HG02981 (cell line): Measurements from ENCODE around the gene GADD45B.
"Not testable (repeated sequence)": the region's sequence is repeated elsewhere in the genome, so short reads cannot be mapped to it uniquely, and the experiment has no call there.

Source experiments
- ATAC-seq: cut with Tn5 transposase; IDR thresholded peaks from one replicate; pipeline ENCODE4 v1.9.1; 2021; ENCODE audit warnings: mild to moderate bottlenecking, moderate library complexity; ENCODE audit not compliant: unreplicated experiment

The GADD45B gene

DNA sequence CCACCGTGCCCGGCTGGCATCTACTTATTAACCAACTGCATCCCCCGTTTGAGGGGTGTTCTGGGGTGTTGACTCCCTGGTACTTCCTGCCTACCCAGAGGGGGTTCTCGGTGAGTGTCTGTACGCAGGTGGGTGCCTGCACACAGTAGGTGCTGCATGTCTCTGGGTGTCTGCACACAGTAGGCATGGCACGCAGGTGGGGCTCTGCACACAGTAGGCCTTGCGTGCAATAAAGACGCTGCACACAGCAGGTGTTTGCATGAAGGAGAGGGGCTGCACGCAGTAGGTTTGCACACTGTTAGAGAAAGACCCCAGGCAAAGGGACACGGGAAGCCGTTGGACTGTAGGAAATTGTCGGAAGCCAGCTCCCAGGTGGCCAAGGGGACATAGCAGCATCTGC, 11.2 kb downstream of the GADD45B start:
- no peak for ATAC-seq

DNA sequence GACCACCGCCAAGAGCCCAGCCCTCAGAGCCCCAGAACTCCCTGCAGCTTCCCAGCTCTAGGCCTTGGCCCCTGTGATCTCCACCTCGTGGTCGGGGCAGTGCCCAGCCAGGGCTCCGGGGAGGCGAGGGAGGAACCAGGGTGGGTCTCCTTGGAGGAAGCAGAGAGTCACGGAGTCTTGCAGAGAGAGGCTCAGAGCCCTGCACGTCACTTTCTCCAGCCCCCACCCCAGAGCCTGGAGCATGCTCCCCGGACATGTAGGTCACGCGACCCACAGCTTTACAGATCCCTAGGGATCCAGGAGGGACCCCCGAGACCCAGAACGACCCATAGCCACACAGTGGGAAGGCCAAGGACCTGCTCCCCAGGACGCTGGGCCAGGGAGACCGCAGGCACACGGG, 11.9 kb downstream of the GADD45B start:
- ATAC-seq, result no peak

DNA sequence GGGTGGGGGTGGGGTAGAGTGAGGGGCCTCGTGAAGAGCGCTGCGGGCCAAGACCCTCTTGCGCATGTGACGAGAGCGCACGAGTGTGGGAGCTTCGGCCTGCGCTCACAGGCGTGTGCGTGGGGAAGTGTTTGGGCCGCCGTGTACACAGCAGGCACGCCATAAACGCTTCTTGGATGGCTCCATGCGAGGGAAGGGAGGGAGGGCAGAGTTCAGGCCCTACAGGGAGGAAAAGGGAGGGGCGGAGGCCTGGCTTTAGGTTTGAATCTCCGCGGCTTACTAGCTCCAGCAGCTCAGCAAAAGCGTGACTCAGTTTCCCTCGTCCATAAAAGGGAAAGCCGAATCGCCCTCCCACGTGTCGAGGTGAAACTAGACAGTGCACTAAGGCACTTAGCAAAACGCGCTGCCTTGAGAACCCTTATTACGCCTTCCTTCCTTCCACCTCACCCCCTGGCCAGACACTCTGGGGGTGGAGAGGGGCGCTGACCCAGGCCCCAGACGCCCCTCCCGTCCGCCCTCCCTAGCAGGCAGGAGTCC, 12.5 kb downstream of the GADD45B start:
- no peak for ATAC-seq

DNA sequence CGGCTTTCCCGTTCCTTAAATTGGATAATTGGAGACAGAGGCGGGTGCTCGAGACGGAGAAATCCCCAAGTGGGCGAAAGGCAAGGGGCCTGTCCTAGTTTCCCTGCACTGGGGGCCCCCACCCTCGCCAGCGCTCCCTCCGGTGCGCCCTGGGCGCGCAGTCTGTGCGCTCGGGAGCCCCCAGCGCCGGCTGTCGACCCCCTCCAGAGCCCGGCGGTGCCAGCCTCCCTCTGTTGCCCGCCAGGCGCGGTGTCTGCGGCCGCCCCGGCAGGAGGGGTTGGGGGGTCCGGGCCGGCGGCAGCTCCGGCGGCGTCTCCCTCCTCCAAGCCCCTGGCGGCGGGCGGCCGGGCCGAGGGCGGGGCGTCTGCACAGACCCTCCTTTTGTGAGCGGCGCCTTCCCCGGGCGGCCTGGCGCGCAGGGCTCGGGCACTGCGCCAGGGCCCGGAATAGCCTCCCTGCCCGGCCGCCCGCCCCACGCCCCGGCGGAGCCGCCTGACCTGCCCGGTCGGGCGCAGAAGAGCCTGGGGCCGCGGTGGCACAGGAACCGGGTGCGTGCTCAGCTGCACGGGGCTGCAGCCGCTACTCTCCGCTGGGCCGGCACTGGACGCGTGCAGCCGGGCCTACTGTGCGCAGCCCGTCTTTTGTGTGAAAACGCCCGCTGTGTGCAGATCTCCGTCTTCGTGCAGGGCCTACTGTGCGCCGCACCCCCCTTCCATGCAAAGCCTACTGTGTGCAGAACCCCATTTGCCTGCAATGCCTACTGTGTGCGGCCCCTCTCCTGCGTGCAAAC, 13.2 kb downstream of the GADD45B start:
- no peak for ATAC-seq

DNA sequence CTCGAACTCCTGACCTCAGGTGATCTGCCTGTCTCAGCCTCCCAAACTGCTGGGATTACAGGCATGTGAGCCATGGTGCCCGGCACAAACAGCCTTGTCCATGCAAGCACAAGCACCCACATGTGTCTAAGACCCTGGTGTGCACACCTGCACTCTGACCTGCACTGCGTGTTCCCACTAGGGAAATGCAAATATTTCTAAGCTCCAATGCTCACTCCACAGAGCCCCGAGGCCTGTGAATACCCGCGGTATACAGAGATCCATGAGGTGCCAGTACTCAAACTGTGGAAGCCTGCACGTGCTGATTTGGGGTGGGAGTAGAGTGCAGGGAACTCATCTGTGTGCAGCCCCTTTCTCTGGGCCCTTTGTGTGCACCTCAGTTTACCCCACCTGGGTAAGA, 14.7 kb downstream of the GADD45B start:
- ATAC-seq, result no peak

DNA sequence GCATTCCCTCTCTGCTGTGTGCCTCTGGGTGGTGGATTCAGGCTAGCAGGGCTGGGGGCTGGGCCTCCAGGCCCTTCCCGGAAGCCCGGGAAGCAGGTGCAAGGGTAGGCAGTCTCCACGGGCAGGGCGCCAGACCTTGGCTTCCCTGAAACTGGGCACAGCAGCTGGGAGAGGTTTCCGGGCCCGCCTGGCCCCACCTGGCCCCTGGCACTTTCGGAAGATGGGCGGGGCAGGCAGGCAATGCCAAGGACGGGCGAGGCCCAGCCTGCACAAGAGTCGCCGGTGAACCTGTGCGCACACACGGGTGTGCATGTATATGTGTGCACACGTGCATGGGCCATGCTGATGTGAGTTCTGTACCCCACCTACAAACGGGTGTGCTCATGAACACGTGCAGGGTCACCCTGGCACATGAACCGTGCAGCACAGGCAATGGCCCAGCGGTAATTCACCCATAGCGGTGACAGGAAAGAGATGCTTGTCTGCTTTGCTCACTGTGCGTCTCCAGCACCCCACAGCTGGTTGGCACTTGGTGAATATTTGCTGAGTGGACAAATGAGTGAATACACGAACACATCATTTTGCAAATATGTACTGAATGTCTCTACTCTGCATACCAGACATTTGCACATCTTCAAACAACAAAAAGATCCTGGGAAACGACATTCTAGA, 15.3 kb downstream of the GADD45B start:
- no peak for ATAC-seq

DNA sequence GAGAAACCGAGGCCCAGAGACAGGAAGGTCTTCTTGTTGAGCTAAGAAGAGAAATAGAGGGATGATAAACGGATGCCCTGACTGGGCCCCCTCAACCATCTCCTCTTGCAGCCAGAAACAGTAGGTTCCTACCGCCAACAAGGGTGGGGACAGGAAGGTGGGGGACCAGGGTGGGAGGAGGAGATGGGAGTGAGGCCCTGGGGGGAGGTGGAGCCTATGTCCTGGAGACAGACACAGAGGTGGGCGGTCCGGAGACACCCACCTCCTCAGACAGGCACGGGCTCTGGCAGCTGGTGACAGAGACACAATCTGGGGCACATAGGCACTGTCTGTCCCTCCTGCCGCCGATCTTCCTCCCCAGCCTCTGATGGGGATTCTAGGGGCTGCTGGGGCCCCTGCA, 16.9 kb downstream of the GADD45B start:
- no peak for ATAC-seq

DNA sequence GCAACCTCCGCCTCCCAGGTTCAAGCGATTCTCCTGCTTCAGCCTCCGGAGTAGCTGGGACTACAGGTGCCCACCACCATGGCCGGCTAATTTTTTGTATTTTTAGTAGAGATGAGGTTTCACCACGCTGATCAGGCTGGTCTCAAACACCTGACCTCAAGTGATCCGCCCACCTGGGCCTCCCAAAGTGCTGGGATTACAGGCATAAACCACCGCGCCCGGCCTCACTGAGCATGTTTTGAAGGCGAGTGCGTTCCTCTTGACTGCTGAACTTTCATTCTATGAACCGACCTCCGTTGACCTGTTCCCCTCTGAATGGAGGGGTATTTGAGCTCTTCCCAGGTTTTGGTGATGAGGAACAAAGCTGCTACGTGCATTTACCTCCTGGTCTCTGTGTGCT, 17.5 kb downstream of the GADD45B start:
- ATAC-seq, result not testable (repeated sequence)

DNA sequence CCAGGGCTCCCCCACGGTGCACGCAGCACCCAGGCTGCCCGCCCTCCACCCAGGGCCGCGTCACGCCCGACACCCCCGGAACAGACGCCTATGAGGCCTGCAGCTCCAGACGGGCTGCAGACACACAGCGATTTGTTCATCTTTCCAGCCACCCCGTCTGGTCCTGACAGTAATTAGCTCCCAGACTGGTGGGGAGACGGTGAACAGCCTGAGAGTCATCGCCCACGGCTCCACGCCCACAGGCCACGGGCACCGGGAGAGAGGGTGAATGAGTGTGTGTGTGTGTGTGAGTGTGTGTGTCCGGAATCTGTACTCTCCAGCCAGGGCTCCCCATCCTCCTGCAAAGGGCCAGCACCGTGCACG, 18.1 kb downstream of the GADD45B start:
- ATAC-seq, result no peak

DNA sequence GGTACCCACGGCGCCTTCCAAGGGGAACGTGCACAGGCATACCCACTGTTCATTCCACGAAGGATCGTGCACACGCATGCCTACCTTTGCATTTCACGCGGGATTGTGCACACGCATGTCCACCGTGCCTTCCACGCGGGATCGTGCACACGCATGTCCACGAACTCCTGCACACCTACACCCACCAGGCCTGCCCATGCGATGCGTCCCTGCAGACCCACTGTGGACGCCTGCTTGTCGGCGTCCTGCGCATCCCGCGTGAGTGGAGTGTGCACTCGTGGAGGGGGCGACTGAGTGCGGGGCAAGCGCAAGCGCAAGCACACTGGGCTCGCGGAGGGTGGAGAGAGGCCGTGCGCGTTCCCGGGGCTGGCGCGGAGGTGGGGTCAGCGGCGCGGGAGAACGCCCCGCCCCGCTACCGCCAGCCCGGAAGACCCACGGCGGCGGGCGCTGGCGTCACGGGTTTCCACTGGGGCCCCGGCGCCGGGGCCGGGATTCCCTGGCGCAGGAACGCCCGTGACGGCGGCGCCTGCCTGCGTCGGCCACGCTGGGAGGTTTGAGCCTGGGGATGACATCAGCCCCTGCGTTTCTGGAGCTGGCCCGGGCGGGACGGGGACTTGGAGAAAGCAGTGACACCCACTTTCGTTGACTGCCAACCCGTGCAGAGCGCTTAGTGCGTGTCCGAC, 18.7 kb downstream of the GADD45B start:
- ATAC-seq, result no peak

DNA sequence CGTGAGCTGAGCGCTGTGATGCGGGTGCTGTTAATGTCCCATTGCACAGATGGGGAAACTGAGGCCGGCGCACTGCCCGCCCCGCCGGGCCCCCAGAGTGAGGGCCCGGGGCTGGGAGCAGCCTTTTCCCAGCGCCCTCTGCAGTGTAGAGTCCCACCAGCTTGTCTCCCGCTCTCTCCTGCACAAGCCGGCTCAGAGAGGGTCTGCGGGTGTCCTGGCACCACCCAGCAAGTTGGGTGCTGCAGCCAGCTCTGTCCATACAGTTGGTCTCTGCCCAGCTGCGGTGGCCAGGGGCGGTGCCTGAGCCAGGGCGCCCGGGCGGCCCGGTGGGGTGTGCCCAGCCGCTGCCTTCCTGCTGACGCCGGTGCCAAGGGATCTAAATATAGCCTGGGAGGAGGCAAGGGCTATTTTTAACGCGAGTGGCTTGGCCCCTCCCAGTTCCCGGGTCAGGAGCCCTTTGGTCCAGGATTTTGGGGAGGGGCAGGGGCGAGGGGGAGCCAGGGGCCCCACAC, 19.3 kb downstream of the GADD45B start:
- ATAC-seq, result no peak

DNA sequence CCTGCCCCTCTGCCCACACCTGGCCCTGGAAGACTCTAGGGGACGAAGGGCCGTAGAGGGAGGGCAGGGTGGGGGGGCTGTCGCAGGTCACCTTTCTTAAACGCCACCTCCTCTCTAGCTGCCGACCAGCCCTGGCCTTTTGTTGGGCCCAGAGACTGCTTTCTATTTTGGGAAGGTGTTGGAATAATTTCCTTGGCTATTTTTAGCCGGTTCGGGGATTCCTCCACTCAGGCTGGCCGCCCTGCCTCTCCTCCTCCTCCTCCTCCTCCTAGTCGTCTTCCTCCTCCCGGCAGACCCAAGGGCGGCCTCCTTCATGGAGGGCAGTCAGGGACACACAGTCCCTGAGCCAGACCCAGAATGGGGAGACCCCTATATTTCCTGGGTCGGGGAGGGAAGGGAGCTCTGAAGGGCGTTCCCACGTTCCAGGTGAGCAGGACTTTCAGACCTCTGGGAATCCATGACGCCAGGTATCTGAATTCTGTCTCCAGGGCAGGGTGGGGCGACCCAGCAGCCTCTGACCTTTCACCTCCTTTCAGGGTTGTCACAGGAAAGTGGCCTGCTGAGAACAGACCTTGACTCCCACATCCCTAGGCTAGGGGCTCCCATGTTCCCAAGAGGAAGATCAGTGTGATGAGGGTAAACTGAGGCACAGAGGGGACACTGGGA, 19.9 kb downstream of the GADD45B start:
- no peak for ATAC-seq

DNA sequence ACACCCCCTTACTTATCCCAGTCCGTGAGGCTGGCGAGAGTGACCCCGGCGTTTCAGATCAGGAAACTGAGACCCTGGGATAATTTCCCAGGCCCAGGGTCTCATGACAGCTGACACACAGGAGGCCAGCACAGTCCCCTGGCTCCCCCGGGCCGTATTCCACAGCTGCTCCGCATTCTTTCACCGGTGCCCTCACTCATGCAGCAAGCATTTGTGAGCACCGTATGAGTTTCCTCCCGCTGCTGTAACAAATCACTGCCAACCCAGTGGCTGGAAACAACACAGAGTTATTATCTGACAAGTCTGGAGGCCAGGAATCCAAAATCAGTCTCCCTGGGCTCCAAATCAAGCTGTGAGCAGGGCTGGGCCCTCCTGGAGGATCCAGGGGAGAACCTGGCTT, 21.3 kb downstream of the GADD45B start:
- no peak for ATAC-seq

DNA sequence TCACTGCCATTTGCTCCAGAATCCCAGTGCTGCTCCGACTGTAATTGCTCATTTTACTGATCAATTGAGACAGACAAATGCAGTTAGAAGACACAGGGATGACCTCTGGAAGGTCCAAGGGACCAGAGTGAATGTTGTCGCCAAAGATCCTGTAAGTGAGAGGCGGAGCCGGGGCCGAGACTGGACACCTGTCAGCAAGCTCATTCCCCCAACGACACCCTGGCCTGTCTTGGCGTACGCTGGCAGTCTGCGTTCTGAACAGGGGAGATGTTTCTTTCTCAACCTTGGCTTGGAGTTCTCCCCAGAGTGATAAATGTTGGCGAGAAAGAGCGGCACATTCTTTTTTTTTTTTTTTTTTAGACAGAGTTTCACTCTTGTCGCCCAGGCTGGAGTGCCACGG, 24.2 kb downstream of the GADD45B start:
- no peak for ATAC-seq

DNA sequence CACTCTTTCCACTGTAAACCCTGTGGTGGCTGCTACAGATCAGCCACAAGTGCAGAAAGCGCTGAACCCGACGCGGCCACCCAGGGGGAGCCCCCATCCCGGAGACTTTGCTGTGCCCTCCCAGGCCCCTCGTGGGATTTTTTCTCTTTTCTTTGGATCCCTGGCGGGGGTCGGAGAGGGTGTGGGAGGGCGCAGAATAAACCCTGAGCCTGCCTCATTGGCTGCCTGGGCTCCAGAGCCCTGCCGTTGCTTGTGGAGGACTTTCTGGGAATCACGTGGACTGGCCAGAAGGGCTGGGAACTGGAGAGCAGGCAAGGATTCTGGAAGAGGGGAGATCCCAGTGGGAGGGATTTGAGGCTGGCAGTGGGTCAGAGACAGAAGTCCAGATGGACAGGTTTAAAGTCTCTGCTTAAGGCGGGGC, 24.9 kb downstream of the GADD45B start:
- ATAC-seq, result no peak

DNA sequence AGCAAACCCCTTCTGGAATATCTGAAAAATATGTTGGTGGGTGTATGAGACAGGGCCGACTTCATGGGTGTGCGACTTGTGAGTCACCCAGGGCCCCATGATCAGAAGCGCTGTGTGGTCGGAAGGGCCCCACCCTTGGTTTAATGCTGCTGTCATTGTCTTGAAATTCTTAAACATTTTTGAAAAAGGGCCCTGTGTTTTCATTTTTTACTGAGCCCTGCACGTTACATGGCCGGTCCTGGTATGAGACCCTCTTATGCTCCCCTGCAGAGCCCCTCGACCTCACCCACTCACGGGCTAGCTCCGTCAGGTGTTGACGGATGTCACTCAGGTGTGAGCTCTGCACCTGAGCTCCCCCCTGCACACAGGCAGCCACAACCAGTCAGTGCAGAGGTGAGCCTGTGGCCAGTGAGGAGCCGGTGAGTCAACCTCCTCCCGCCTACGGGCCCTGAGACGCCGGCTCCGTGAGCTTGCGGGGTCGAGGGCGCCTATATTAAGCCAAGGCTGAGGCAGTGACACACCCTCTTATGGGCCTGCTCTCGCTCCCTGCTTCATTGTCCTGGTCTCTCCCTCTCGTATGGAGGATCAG, 27.7 kb downstream of the GADD45B start:
- ATAC-seq, result no peak

DNA sequence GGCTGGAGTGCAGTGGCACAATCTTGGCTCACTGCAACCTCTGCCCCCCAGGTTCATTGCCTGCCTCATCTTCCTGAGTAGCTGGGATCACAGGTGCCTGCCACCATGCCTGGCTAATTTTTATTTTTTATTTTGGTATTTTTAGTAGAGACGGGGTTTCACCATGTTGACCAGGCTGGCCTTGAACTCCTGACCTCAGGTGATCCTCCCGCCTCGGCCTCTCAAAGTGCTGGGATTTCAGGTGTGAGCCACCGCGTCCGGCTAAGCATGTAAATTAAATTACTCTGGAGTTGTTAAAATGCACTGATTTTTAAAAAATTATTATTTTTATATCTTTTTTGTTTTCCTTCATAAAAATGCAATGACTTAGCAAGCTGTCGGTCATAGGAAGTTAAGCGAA, 30.7 kb downstream of the GADD45B start:
- not testable (repeated sequence) for ATAC-seq

DNA sequence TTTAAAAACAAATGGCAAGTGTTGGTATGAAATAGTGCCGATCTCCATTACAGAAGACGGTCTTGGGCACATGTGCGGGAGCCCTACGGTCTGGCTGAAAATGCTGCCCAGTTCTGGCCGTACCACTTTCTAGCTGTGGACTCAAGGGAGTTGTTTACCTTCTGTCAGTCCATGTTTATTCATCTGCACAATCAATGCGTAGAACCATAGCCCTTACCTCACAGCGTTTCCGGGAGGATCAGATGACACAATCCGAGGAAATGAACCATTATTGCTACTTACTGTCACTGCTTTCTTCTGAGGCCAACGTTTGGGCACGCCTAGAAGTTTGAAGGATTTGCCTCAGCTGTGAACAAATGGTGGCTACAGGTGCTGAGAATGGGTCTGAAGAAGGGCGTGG, 31.2 kb downstream of the GADD45B start:
- no peak for ATAC-seq

DNA sequence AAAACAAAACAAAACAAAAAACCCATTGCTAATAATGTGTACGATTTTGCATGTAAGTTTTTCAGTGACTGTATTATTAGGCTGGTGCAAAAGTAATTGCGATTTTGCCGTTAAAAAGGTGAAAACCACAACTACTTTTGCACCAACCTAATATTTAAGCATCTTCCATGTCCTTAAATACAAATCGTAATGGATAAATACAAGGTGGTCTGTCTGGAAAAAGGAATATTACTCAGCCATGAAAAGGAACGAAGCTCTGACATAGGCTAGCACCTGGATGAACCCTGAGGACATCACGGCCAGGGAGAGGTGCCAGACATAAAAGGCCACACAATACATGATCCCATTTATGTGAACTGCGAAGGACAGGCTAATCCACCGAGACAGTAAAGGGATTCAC, 33.2 kb downstream of the GADD45B start:
- no peak for ATAC-seq

DNA sequence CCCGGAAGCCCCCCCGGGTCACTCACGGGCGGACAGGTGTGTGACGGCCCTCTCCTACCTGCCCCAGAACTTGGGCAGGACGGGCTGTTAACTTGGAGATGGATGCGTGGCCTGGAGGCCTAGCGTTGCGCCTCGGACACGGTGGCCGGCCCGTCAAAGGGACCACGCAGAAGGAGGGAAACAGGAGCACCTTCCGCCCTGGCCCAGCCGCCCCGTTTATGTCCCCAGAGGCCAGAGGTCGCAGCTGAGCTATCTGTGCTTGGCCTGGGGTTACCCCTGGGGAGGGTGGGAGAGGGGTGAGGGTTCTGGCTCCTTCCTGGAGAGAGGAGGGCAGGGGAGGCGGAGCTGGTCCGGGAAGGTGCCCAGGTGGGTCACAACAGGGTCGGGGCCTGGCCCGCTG, 35.6 kb downstream of the GADD45B start:
- no peak for ATAC-seq

DNA sequence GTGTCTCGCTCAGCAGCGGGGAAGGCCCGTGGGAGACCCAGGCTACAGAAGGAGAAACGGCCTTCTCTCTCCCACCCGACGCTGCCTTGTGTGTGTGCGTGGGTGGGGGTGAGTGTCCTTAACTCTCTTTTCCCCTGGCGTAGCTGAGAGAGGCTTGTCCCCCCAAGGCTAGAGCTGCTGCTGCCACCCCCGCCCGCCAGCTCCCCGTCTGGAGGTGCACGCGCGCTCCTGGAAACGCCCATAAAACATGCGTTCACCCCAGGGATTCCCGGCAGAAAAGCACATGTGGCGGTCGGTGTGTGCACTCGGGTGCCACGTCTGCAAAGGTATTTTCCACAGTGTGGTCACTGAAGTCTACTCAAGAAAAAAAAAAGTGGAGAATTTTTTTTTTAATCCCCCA, 36.1 kb downstream of the GADD45B start:
- no peak for ATAC-seq
